Measurements from ENCODE around the gene UAP1. TPM values are rescaled to one million over a fixed set of nuclear protein-coding genes. Genes with fewer than 3 reads are reported as not detected.

The UAP1 gene
- total and polyA plus RNA-seq, 4 experiments from 2014 or later = 21.5 to 33.7 (median 23.7) TPM

DNA sequence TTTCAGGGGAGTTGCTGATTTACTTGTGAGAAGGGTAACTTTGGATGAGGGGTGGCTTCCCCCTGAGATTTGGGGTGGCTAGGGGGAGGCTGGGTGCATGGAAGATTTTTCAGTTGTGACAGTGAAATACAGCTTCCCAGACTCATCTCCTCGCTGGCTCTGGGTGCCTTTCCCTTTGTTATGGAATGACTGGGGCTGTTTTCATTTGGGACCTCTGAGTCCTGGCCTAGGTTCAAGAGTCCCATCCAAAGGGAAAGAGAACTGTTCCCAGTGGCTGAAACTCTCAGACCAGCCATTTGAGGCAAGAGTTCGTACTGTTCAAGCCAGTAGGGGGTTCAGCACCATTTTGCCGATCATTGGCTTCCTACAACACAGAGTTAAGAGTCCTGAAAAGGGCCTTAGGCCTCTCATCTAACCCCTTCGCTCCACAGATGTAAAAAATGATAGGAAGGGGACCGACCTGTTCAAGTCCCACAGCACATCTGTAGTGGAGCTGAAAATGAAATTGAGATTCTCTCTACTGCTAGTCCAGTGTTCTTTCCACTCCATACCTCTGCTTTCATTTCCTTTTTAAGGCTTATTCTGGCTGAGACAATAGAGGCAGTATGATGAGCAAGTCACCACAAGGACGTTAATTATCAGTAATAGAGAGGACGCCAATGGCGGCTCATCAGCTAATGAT is 71.7 kb downstream of the UAP1 start:
- Mint-ChIP-seq H3K9me3 (no peaks in the 10 kb centered on the region), H3K4me1 (no peaks in the 10 kb centered on the region), H3K27ac (no peak overlapping the region), H3K36me3 (no peaks in the 10 kb centered on the region), H3K4me3 (no peak overlapping the region), H3K27me3 (peaks cover 0 to 3% of the 10 kb centered on the region in 2 donors)
- ChIA-PET POLR2A (ENCODE audit: partially characterized antibody) (no interaction called here), CTCF (ENCODE audit: partially characterized antibody) (interaction anchor here (1.0 to 1.3 kb wide), 2 partner anchors 8 to 10 kb away, joined by 3 read pairs; no protein-coding TSS in a partner anchor)
- H3K27me3 ChIP-seq (ENCODE audit: insufficient read depth, low read length) = no peaks in the 10 kb centered on the region
- intact Hi-C loops (cut with micrococcal nuclease) = no loop called here
- no peak overlapping the region for H3K4me3 ChIP-seq (ENCODE audit: low read length in 2 of 2)
- no peaks in the 10 kb centered on the region for H3K9me3 ChIP-seq (ENCODE audit: control insufficient read depth in 1 of 2, low read length in 2 of 2)
- no peaks in the 10 kb centered on the region for H3K36me3 ChIP-seq (ENCODE audit: insufficient read depth, low read length)
- H3K27ac ChIP-seq (ENCODE audit: low read depth, low read length) = no peak overlapping the region
- H3K4me1 ChIP-seq (ENCODE audit: insufficient read depth, low read length) = no peaks in the 10 kb centered on the region
- no peak for DNase-seq

DNA sequence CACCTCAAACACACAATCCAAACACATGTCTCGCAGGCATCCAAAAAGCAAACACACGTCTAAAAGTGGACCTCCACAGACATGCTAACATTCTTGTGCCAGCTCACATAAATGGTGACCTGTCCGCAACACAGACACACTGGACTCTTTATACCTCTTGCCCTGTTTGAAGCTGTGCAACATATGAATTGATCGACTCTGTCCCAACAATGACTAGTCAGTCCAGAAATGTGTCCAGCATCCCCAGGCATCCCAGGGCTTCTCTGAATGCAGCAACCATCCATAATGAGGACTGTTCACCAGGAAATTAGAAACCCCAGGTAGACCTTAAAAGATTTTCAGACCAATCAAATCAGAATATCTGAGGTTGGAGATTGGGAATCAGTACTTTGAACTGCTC is 73.9 kb downstream of the UAP1 start:
- no peak overlapping the region for H3K27ac ChIP-seq (ENCODE audit: low read depth, low read length)
- Mint-ChIP-seq H3K27ac (no peak overlapping the region), H3K4me1 (no peaks in the 10 kb centered on the region), H3K27me3 (peaks cover 0 to 2% of the 10 kb centered on the region in 2 donors), H3K4me3 (no peak overlapping the region), H3K36me3 (no peaks in the 10 kb centered on the region), H3K9me3 (no peaks in the 10 kb centered on the region)
- no peaks in the 10 kb centered on the region for H3K9me3 ChIP-seq (ENCODE audit: control insufficient read depth in 1 of 2, low read length in 2 of 2)
- CTCF ChIA-PET (ENCODE audit: partially characterized antibody) = no interaction called here
- no peaks in the 10 kb centered on the region for H3K4me1 ChIP-seq (ENCODE audit: insufficient read depth, low read length)
- intact Hi-C loops (cut with micrococcal nuclease) = no loop called here
- POLR2A ChIA-PET (ENCODE audit: partially characterized antibody) = no interaction called here
- DNase-seq = no peak
- no peaks in the 10 kb centered on the region for H3K36me3 ChIP-seq (ENCODE audit: insufficient read depth, low read length)
- no peaks in the 10 kb centered on the region for H3K27me3 ChIP-seq (ENCODE audit: insufficient read depth, low read length)
- no peak overlapping the region for H3K4me3 ChIP-seq (ENCODE audit: low read length in 2 of 2)

DNA sequence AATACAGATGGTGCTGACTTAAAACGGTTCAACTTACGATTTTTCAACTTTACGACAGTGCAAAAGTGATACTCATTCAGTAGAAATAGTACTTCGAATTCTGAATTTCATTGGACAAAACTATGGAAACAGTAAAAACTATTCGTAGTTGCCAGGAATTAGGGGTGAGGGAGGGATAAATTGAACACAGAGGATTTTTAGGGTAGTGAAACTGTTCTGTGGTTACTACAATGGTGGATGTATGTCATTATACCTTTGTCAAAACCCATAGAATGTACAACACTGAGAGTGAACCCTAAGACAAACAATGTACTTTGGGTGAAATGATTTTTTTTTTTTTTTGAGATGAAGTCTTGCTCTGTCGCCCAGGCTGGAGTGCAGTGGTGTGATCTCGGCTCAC is 78.2 kb downstream of the UAP1 start:
- Histone ChIP-seq H3K4me3 (ENCODE audit: low read length in 2 of 2) (no peak overlapping the region), H3K27ac (ENCODE audit: low read depth, low read length) (no peak overlapping the region), H3K4me1 (ENCODE audit: insufficient read depth, low read length) (no peaks in the 10 kb centered on the region), H3K36me3 (ENCODE audit: insufficient read depth, low read length) (no peaks in the 10 kb centered on the region), H3K9me3 (ENCODE audit: control insufficient read depth in 1 of 2, low read length in 2 of 2) (no peaks in the 10 kb centered on the region), H3K27me3 (ENCODE audit: insufficient read depth, low read length) (no peaks in the 10 kb centered on the region)
- Mint-ChIP-seq H3K4me1 (no peaks in the 10 kb centered on the region), H3K36me3 (no peaks in the 10 kb centered on the region), H3K4me3 (no peak overlapping the region), H3K27ac (peak overlapping the region in 1 of 7 donors; percentile 11), H3K9me3 (no peaks in the 10 kb centered on the region), H3K27me3 (peaks cover 3 to 4% of the 10 kb centered on the region in 2 donors)
- DNase-seq = no peak
- CTCF ChIA-PET (ENCODE audit: partially characterized antibody) = no interaction called here
- intact Hi-C loops (cut with micrococcal nuclease) = no loop called here
- POLR2A ChIA-PET (ENCODE audit: partially characterized antibody) = no interaction called here

DNA sequence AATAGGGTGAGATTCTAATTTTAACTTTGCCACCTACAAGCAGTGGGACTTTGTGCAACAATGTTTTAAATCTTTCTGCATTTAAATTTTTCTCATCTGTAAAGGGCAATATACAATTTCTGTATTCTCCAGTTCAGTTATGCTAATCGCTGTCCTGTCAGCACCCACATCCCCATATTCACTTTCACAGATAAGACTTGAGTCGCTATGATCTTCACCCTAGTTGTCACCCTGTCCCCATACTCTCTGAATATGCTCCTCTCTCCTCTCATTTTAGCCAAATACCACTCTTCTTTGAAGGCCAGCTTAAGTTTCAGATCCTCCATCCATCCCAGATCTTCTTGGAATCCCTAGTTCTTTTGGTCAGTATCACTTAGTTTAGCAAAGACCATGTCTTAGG is 79.6 kb downstream of the UAP1 start:
- no peaks in the 10 kb centered on the region for H3K36me3 Mint-ChIP-seq
- Histone ChIP-seq H3K36me3 (ENCODE audit: insufficient read depth, low read length) (no peaks in the 10 kb centered on the region), H3K4me1 (ENCODE audit: insufficient read depth, low read length) (no peaks in the 10 kb centered on the region), H3K27ac (ENCODE audit: low read depth, low read length) (no peak overlapping the region), H3K9me3 (ENCODE audit: control insufficient read depth in 1 of 2, low read length in 2 of 2) (no peaks in the 10 kb centered on the region), H3K4me3 (ENCODE audit: low read length in 2 of 2) (no peak overlapping the region), H3K27me3 (ENCODE audit: insufficient read depth, low read length) (no peaks in the 10 kb centered on the region)
- no peaks in the 10 kb centered on the region for H3K4me1 Mint-ChIP-seq
- peaks cover 3 to 4% of the 10 kb centered on the region in 2 donors for H3K27me3 Mint-ChIP-seq
- POLR2A ChIA-PET (ENCODE audit: partially characterized antibody) = no interaction called here
- H3K27ac Mint-ChIP-seq = peak overlapping the region in 1 of 7 donors; percentile 26
- DNase-seq = no peak
- intact Hi-C loops (cut with micrococcal nuclease) = no loop called here
- no peak overlapping the region for H3K4me3 Mint-ChIP-seq
- CTCF ChIA-PET (ENCODE audit: partially characterized antibody) = no interaction called here
- H3K9me3 Mint-ChIP-seq = no peaks in the 10 kb centered on the region

DNA sequence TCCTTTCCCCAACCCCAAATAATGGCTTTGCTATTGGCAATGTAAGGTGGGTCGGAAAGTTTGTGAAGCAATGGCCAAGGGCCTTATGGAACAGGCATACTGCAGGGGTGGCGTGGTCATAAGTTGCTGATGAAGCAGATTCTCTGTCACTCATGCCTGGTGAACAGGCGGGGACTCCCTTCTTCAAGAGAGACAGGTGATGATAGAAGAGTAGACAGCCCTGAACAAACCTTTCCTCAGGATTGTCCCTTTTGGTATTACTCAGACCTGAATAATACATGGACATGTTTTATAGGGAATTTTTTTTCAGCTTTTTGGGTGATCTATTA is 83.4 kb downstream of the UAP1 start:
- DNase-seq = no peak
- Histone ChIP-seq H3K4me1 (ENCODE audit: insufficient read depth, low read length) (no peaks in the 10 kb centered on the region), H3K9me3 (ENCODE audit: control insufficient read depth in 1 of 2, low read length in 2 of 2) (no peaks in the 10 kb centered on the region), H3K27me3 (ENCODE audit: insufficient read depth, low read length) (no peaks in the 10 kb centered on the region), H3K36me3 (ENCODE audit: insufficient read depth, low read length) (no peaks in the 10 kb centered on the region), H3K4me3 (ENCODE audit: low read length in 2 of 2) (no peak overlapping the region), H3K27ac (ENCODE audit: low read depth, low read length) (no peak overlapping the region)
- H3K9me3 Mint-ChIP-seq = no peaks in the 10 kb centered on the region
- intact Hi-C loops (cut with micrococcal nuclease) = no loop called here
- peaks cover 3 to 12% of the 10 kb centered on the region in 2 donors for H3K27me3 Mint-ChIP-seq
- no peaks in the 10 kb centered on the region for H3K4me1 Mint-ChIP-seq
- ChIA-PET POLR2A (ENCODE audit: partially characterized antibody) (no interaction called here), CTCF (ENCODE audit: partially characterized antibody) (no interaction called here)
- no peaks in the 10 kb centered on the region for H3K36me3 Mint-ChIP-seq
- H3K4me3 Mint-ChIP-seq = no peak overlapping the region
- no peak overlapping the region for H3K27ac Mint-ChIP-seq

DNA sequence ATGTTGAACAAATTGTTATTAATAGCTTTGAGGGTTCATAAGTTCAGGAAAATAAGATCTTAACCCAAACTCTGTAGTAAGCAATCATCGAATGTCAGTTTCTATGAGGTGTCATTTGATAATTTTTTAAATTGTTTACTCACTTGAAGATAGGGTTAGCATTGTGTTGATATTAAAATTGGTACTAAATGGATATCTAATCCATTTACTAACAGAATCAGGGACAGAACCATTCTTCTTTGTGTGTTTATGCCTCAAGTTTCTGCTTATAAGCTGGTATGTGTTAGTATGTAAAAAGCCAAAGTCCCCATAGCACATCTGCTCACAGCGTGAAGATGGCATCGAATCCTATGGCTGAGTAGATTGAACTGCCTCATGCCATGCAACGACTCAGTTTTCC is 84.1 kb downstream of the UAP1 start:
- Histone ChIP-seq H3K27ac (ENCODE audit: low read depth, low read length) (no peak overlapping the region), H3K4me1 (ENCODE audit: insufficient read depth, low read length) (no peaks in the 10 kb centered on the region), H3K4me3 (ENCODE audit: low read length in 2 of 2) (no peak overlapping the region), H3K9me3 (ENCODE audit: control insufficient read depth in 1 of 2, low read length in 2 of 2) (no peaks in the 10 kb centered on the region), H3K36me3 (ENCODE audit: insufficient read depth, low read length) (no peaks in the 10 kb centered on the region), H3K27me3 (ENCODE audit: insufficient read depth, low read length) (no peaks in the 10 kb centered on the region)
- Mint-ChIP-seq H3K9me3 (no peaks in the 10 kb centered on the region), H3K27me3 (peaks cover 3 to 12% of the 10 kb centered on the region in 2 donors), H3K36me3 (no peaks in the 10 kb centered on the region), H3K4me1 (no peaks in the 10 kb centered on the region), H3K27ac (no peak overlapping the region), H3K4me3 (no peak overlapping the region)
- ChIA-PET CTCF (ENCODE audit: partially characterized antibody) (no interaction called here), POLR2A (ENCODE audit: partially characterized antibody) (no interaction called here)
- DNase-seq = no peak
- intact Hi-C loops (cut with micrococcal nuclease) = no loop called here

DNA sequence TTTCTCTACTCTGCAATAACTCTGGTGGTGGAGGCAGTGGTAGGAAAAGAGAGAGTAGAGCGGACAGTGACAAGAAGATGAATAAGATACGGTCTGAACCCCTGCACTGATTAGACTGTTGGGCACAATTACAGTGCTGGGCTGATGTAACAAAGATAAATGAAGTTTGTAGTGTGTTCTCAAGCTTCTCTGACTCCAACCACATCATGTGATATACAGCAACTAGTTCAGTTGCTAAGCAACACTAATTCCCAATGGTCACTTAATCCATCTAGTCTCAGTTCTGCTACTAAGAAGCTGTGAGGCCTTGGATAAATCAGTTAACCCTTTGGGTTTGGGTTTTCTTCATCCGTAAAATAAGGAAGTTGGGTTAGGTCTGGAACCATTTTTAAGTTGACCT is 88.1 kb downstream of the UAP1 start:
- Histone ChIP-seq H3K27me3 (ENCODE audit: insufficient read depth, low read length) (no peaks in the 10 kb centered on the region), H3K9me3 (ENCODE audit: control insufficient read depth in 1 of 2, low read length in 2 of 2) (no peaks in the 10 kb centered on the region), H3K4me3 (ENCODE audit: low read length in 2 of 2) (no peak overlapping the region), H3K36me3 (ENCODE audit: insufficient read depth, low read length) (no peaks in the 10 kb centered on the region), H3K27ac (ENCODE audit: low read depth, low read length) (no peak overlapping the region), H3K4me1 (ENCODE audit: insufficient read depth, low read length) (no peaks in the 10 kb centered on the region)
- ChIA-PET CTCF (ENCODE audit: partially characterized antibody) (no interaction called here), POLR2A (ENCODE audit: partially characterized antibody) (no interaction called here)
- Mint-ChIP-seq H3K27me3 (peaks cover 3 to 14% of the 10 kb centered on the region in 2 donors), H3K9me3 (peaks cover 0 to 3% (median 0%) of the 10 kb centered on the region in 8 donors), H3K36me3 (no peaks in the 10 kb centered on the region), H3K27ac (no peak overlapping the region), H3K4me1 (no peaks in the 10 kb centered on the region), H3K4me3 (no peak overlapping the region)
- intact Hi-C loops (cut with micrococcal nuclease) = no loop called here
- DNase-seq = no peak

All from CD4-positive, alpha-beta memory T cell (primary cell).